ENCODE results near the gene TMEM163. TPM values are rescaled to one million over a fixed set of nuclear protein-coding genes. Genes with fewer than 3 reads are reported as not detected.
A peak's percentile ranks its signal among the peaks of the same experiment; 100 is the strongest.

The TMEM163 gene
- total RNA-seq, 2 donors from 2014 or later = 0.14 to 2.5 TPM

DNA sequence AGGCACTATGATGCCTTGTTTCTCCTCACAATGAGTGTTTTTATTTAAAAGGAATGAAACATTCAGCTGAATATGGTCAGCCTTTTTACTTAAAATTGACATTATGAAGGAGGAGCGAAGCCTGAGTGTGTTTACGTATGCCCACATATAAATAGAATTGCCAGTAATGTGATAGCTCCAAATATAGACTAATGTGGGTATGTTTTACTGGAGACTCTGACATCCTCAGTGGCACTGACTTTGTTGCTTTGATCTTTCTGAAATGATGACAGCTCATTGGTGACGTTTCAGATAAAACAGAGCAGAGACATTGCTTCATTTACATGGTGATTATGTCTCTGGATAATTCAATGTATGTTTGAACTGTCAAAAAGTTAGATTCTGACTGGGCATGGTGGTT is 297.9 kb downstream of the TMEM163 start:
- Histone ChIP-seq H3K36me3 (no peaks in the 10 kb centered on the region), H3K27me3 (replicated peaks; ENCODE audit: insufficient read depth) (no peaks in the 10 kb centered on the region), H3K4me1 (ENCODE audit: control insufficient read depth in 1 of 2, low read depth in 2 of 2) (peaks cover 0 to 28% of the 10 kb centered on the region in 2 donors), H3K4me3 (no peak overlapping the region), H3K9me3 (no peaks in the 10 kb centered on the region), H3K27ac (peak overlapping the region; percentile 6 to 7)
- DNase-seq (ENCODE audit: low spot score) = no peak
- ATAC-seq (ENCODE audit: insufficient number of reproducible peaks, low FRiP score, low read depth) = no peak
- TF ChIP-seq, protein P1, sequence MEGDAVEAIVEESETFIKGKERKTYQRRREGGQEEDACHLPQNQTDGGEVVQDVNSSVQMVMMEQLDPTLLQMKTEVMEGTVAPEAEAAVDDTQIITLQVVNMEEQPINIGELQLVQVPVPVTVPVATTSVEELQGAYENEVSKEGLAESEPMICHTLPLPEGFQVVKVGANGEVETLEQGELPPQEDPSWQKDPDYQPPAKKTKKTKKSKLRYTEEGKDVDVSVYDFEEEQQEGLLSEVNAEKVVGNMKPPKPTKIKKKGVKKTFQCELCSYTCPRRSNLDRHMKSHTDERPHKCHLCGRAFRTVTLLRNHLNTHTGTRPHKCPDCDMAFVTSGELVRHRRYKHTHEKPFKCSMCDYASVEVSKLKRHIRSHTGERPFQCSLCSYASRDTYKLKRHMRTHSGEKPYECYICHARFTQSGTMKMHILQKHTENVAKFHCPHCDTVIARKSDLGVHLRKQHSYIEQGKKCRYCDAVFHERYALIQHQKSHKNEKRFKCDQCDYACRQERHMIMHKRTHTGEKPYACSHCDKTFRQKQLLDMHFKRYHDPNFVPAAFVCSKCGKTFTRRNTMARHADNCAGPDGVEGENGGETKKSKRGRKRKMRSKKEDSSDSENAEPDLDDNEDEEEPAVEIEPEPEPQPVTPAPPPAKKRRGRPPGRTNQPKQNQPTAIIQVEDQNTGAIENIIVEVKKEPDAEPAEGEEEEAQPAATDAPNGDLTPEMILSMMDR (IDR thresholded peaks at IDR 0.05) = no peak

- TF ChIP-seq, protein P1 (IDR thresholded peaks at IDR 0.05) = no peak
- H3K4me3 ChIP-seq = no peak overlapping the region
- no peaks in the 10 kb centered on the region for H3K36me3 ChIP-seq
- H3K27ac ChIP-seq = no peak overlapping the region
- H3K4me1 ChIP-seq (ENCODE audit: control insufficient read depth in 1 of 2, low read depth in 2 of 2) = peaks cover 0 to 22% of the 10 kb centered on the region in 2 donors
- no peaks in the 10 kb centered on the region for H3K9me3 ChIP-seq
- ATAC-seq (ENCODE audit: insufficient number of reproducible peaks, low FRiP score, low read depth) = no peak
- H3K27me3 ChIP-seq (replicated peaks; ENCODE audit: insufficient read depth) = no peaks in the 10 kb centered on the region
- DNase-seq (ENCODE audit: low spot score) = no peak
Observed at GRCh38 chr2:134420259-134420658, 298.5 kb downstream of the TMEM163 start.

GRCh38 chr2:134417968-134418582 is 300.7 kb downstream of the TMEM163 start:
- TF ChIP-seq, protein P1 (IDR thresholded peaks at IDR 0.05) = no peak
- H3K9me3 ChIP-seq = no peaks in the 10 kb centered on the region
- H3K36me3 ChIP-seq = no peaks in the 10 kb centered on the region
- H3K4me1 ChIP-seq (ENCODE audit: control insufficient read depth in 1 of 2, low read depth in 2 of 2) = peaks cover 0 to 22% of the 10 kb centered on the region in 2 donors
- H3K27me3 ChIP-seq (replicated peaks; ENCODE audit: insufficient read depth) = no peaks in the 10 kb centered on the region
- ATAC-seq (ENCODE audit: insufficient number of reproducible peaks, low FRiP score, low read depth) (no peak), DNase-seq (ENCODE audit: low spot score) (no peak)
- H3K27ac ChIP-seq = no peak overlapping the region
- no peak overlapping the region for H3K4me3 ChIP-seq

- peaks cover 0 to 24% of the 10 kb centered on the region in 2 donors for H3K4me1 ChIP-seq (ENCODE audit: control insufficient read depth in 1 of 2, low read depth in 2 of 2)
- H3K9me3 ChIP-seq = no peaks in the 10 kb centered on the region
- ATAC-seq (ENCODE audit: insufficient number of reproducible peaks, low FRiP score, low read depth) (no peak), DNase-seq (ENCODE audit: low spot score) (no peak)
- TF ChIP-seq, protein P1 (IDR thresholded peaks at IDR 0.05) = no peak
- H3K36me3 ChIP-seq = no peaks in the 10 kb centered on the region
- H3K27ac ChIP-seq = no peak overlapping the region
- H3K4me3 ChIP-seq = no peak overlapping the region
- H3K27me3 ChIP-seq (replicated peaks; ENCODE audit: insufficient read depth) = no peaks in the 10 kb centered on the region
Observed at GRCh38 chr2:134416637-134417036, 302.2 kb downstream of the TMEM163 start.

DNA sequence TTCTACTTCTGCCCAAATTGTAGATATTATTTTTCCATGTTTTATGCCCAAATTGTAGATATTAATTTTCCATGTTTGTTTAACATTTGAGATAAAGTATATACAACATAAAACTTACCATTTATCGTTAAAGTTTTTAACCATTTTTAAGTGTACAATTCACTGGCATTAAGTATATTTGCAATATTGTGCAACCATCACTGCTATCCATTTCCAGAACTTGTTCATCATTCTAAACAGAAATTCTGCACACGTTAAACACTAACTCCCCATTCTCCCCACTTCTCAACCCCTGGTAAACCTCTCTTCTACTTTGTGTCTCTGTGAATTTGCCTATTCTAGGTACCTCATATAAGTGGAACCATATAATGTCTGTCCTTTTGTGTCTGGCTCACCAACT is 302.8 kb downstream of the TMEM163 start:
- DNase-seq (ENCODE audit: low spot score) = no peak

More for the DNA sequence above, 302.8 kb downstream of the TMEM163 start:
- Histone ChIP-seq H3K27ac (no peak overlapping the region), H3K4me3 (no peak overlapping the region), H3K4me1 (ENCODE audit: control insufficient read depth in 1 of 2, low read depth in 2 of 2) (peaks cover 3 to 24% of the 10 kb centered on the region in 2 donors), H3K27me3 (replicated peaks; ENCODE audit: insufficient read depth) (no peaks in the 10 kb centered on the region), H3K36me3 (no peaks in the 10 kb centered on the region), H3K9me3 (no peaks in the 10 kb centered on the region)
- no peak for ATAC-seq (ENCODE audit: insufficient number of reproducible peaks, low FRiP score, low read depth)
- TF ChIP-seq, protein P1 (IDR thresholded peaks at IDR 0.05) = no peak

Measured in thoracic aorta (tissue), 2 donors.